H9 (cell line): Measurements from ENCODE around the gene FANCI. TPM values are rescaled to one million over a fixed set of nuclear protein-coding genes. Genes with fewer than 3 reads are reported as not detected.

Experiments
- DNase-seq: peaks from one replicate; pipeline ENCODE4 v3.0.0-alpha.2; 2017
- H2AFZ ChIP-seq: one replicate; pipeline ENCODE4 v1.6.1; 2013; ENCODE audit warnings: mild to moderate bottlenecking, low read length, control low read depth, moderate library complexity
- H2AK5ac ChIP-seq: 2 replicates; pipeline ENCODE4 v1.6.1; 2013; ENCODE audit warnings: low read length, control low read depth, mixed read lengths; ENCODE audit not compliant: insufficient read length
- H2BK120ac ChIP-seq: one replicate; pipeline ENCODE4 v1.6.1; 2013; ENCODE audit warnings: low read depth, mild to moderate bottlenecking, low read length, control low read depth, inconsistent platforms; ENCODE audit not compliant: poor library complexity, severe bottlenecking
- H2BK12ac ChIP-seq: 2 replicates; pipeline ENCODE4 v1.6.1; 2013; ENCODE audit warnings: low read length, control low read depth, mixed read lengths, low read depth; ENCODE audit not compliant: insufficient read length
- H2BK15ac ChIP-seq: 2 replicates; pipeline ENCODE4 v1.6.1; 2013; ENCODE audit warnings: low read depth, low read length, control low read depth
- H2BK20ac ChIP-seq: one replicate; pipeline ENCODE4 v1.6.1; 2013; ENCODE audit warnings: low read depth, mild to moderate bottlenecking, low read length, control low read depth, inconsistent platforms; ENCODE audit not compliant: poor library complexity, severe bottlenecking
- H2BK5ac ChIP-seq: 2 replicates; pipeline ENCODE4 v1.6.1; 2013; ENCODE audit warnings: low read length, control low read depth, mixed read lengths; ENCODE audit not compliant: insufficient read length
- H3K14ac ChIP-seq: 2 replicates; pipeline ENCODE4 v1.6.1; 2013; ENCODE audit warnings: low read length, control low read depth; ENCODE audit not compliant: insufficient read depth
- H3K18ac ChIP-seq: 2 replicates; pipeline ENCODE4 v1.6.1; 2013; ENCODE audit warnings: low read depth, mild to moderate bottlenecking, mixed read lengths, low read length, control low read depth; ENCODE audit not compliant: insufficient read length
- H3K23ac ChIP-seq: 2 replicates; pipeline ENCODE4 v1.6.1; 2013; ENCODE audit warnings: low read length, control low read depth, mixed read lengths, low read depth; ENCODE audit not compliant: insufficient read length
- H3K23me2 ChIP-seq: 2 replicates; pipeline ENCODE4 v1.6.1; 2013; ENCODE audit warnings: low read depth, mild to moderate bottlenecking, mixed read lengths, low read length, control low read depth; ENCODE audit not compliant: insufficient read length, poor library complexity, severe bottlenecking
- H3K27ac ChIP-seq: 2 replicates; pipeline ENCODE4 v1.5.1; 2013; ENCODE audit warnings: low read length, control low read depth, mixed read lengths, low read depth; ENCODE audit not compliant: insufficient read length
- H3K27me3 ChIP-seq: 2 replicates; pipeline ENCODE4 v1.6.1; 2013; ENCODE audit warnings: low read length, control low read depth, inconsistent platforms; ENCODE audit not compliant: insufficient read depth
- H3K4ac ChIP-seq: 2 replicates; pipeline ENCODE4 v1.6.1; 2013; ENCODE audit warnings: low read depth, mild to moderate bottlenecking, control low read depth, inconsistent platforms, low read length, moderate library complexity
- H3K4me1 ChIP-seq: 2 replicates; pipeline ENCODE4 v1.6.1; 2013; ENCODE audit warnings: low read length, control low read depth, inconsistent platforms; ENCODE audit not compliant: insufficient read depth
- H3K4me2 ChIP-seq: 2 replicates; pipeline ENCODE4 v1.6.1; 2013; ENCODE audit warnings: low read length, control low read depth, mixed read lengths; ENCODE audit not compliant: insufficient read length, insufficient read depth
- H3K56ac ChIP-seq: 2 replicates; pipeline ENCODE4 v1.6.1; 2013; ENCODE audit warnings: low read depth, mild to moderate bottlenecking, mixed read lengths, low read length, control low read depth; ENCODE audit not compliant: insufficient read length
- H3K79me1 ChIP-seq: 2 replicates; pipeline ENCODE4 v1.6.1; 2013; ENCODE audit warnings: low read depth, mild to moderate bottlenecking, moderate library complexity, low read length, control low read depth, inconsistent platforms; ENCODE audit not compliant: insufficient read depth, poor library complexity, severe bottlenecking
- H3K79me2 ChIP-seq: 2 replicates; pipeline ENCODE4 v1.6.1; 2013; ENCODE audit warnings: low read length, control low read depth, inconsistent platforms; ENCODE audit not compliant: insufficient read depth
- H3K9ac ChIP-seq: 2 replicates; pipeline ENCODE4 v1.6.1; 2013; ENCODE audit warnings: low read length, control low read depth, mixed read lengths; ENCODE audit not compliant: insufficient read length; ENCODE audit errors: extremely low read depth
- H3K9me3 ChIP-seq: one replicate; pipeline ENCODE4 v1.6.1; 2013; ENCODE audit warnings: low read depth, low read length, inconsistent platforms; ENCODE audit not compliant: control insufficient read depth
- H3T11ph ChIP-seq: one replicate; pipeline ENCODE4 v1.6.1; 2013; ENCODE audit warnings: mild to moderate bottlenecking, low read length, control low read depth, inconsistent platforms
- H4K20me1 ChIP-seq: one replicate; pipeline ENCODE4 v1.6.1; 2013; ENCODE audit not compliant: control insufficient read depth, insufficient read length, insufficient read depth
- H4K5ac ChIP-seq: 2 replicates; pipeline ENCODE4 v1.6.1; 2013; ENCODE audit warnings: low read depth, mild to moderate bottlenecking, mixed read lengths, low read length, control low read depth; ENCODE audit not compliant: insufficient read length
- H4K8ac ChIP-seq: replicated peaks from 2 replicates; pipeline ENCODE4 v1.6.1; 2013; ENCODE audit warnings: low read length, control low read depth, mixed read lengths, low read depth; ENCODE audit not compliant: insufficient read length
- H4K91ac ChIP-seq: 2 replicates; pipeline ENCODE4 v1.6.1; 2013; ENCODE audit warnings: low read depth, mild to moderate bottlenecking, moderate library complexity, mixed read lengths, low read length, control low read depth; ENCODE audit not compliant: insufficient read length
- H3K27ac Mint-ChIP-seq, 3 experiments: 2 replicates in 2 of 3; 3 replicates in 1 of 3; pipeline ENCODE4 v1.8.0; 2020 to 2021; ENCODE audit warnings: mixed read lengths in 3 of 3, mild to moderate bottlenecking in 1 of 3, moderate library complexity in 1 of 3
- H3K27me3 Mint-ChIP-seq: 2 replicates; pipeline ENCODE4 v1.8.0; 2021; ENCODE audit warnings: low read depth, mild to moderate bottlenecking, moderate library complexity, mixed read lengths
- H3K36me3 Mint-ChIP-seq, 3 experiments: 2 replicates in 2 of 3; 3 replicates in 1 of 3; pipeline ENCODE4 v1.8.0; 2020 to 2021; ENCODE audit warnings: low read depth in 3 of 3, mixed read lengths in 3 of 3; ENCODE audit not compliant: insufficient read depth in 1 of 3
- H3K4me1 Mint-ChIP-seq, 2 experiments: 2 replicates each; pipeline ENCODE4 v1.8.0; 2020; ENCODE audit warnings: mixed read lengths in 2 of 2
- H3K4me3 Mint-ChIP-seq, 2 experiments: 2 replicates in 1 of 2; 3 replicates in 1 of 2; pipeline ENCODE4 v1.8.0; 2020 to 2021; ENCODE audit warnings: mild to moderate bottlenecking in 2 of 2, mixed read lengths in 2 of 2, moderate library complexity in 1 of 2
- H3K9me3 Mint-ChIP-seq, 2 experiments: 2 replicates in 1 of 2; 3 replicates in 1 of 2; pipeline ENCODE4 v1.8.0; 2020; ENCODE audit warnings: mild to moderate bottlenecking in 2 of 2, mixed read lengths in 2 of 2, moderate library complexity in 1 of 2
- WGBS: extraction: QIAGEN DNeasy Blood & Tissue Kit; methylation state at CpG from one replicate; pipeline ENCODE4 v1.1.7; 2013; ENCODE audit warnings: missing lambda C conversion rate, low lambda C conversion rate, mixed read lengths; ENCODE audit not compliant: insufficient read length; ENCODE audit errors: extremely low coverage; 5-methylcytosine and 5-hydroxymethylcytosine counted together
- total RNA-seq: library from RNA; stranded (reverse); gene quantifications from 2 replicates; pipeline ENCODE4 v1.2.1, GENCODE V29; 2021
- TF ChIP-seq, protein P1 (sequence below): fragments of 200-600 bp; sonication (generic); conservative IDR thresholded peaks from 3 replicates; pipeline ENCODE4 v1.8.0; 2021; ENCODE audit warnings: antibody characterized with exemption, mild to moderate bottlenecking

The FANCI gene
- total RNA-seq, 1 experiment from 2014 or later: 106 TPM

GRCh38 chr15:89346516-89347231 is 102.9 kb downstream of the FANCI start:
- Mint-ChIP-seq H3K4me1 (peaks cover 6 to 12% of the 10 kb centered on the region in 2 experiments; a peak in 3 of 4 replicates), H3K27me3 (peaks cover 45% of the 10 kb centered on the region), H3K4me3 (no peak overlapping the region; a peak in 1 of 5 replicates), H3K36me3 (no peaks in the 10 kb centered on the region), H3K27ac (no peak overlapping the region), H3K9me3 (no peaks in the 10 kb centered on the region)
- WGBS: no CpG with 5 or more reads among the region's 10 CpGs
- H4K20me1 ChIP-seq: no peaks in the 10 kb centered on the region
- no peak overlapping the region for H3K9ac ChIP-seq
- H4K91ac ChIP-seq: no peak overlapping the region
- H3K4ac ChIP-seq: no peak overlapping the region
- no peak overlapping the region for H2BK5ac ChIP-seq
- H3K27me3 ChIP-seq: no peaks in the 10 kb centered on the region; the same call in 1 of the 2 replicates
- no peaks in the 10 kb centered on the region for H3K79me1 ChIP-seq
- H2BK12ac ChIP-seq: no peak overlapping the region
- no peak overlapping the region for H4K8ac ChIP-seq
- H4K5ac ChIP-seq: no peak overlapping the region
- no peak overlapping the region for H2BK15ac ChIP-seq
- no peak overlapping the region for H3K18ac ChIP-seq
- H3K56ac ChIP-seq: no peak overlapping the region
- H3K4me1 ChIP-seq: no peaks in the 10 kb centered on the region
- TF ChIP-seq, protein P1, sequence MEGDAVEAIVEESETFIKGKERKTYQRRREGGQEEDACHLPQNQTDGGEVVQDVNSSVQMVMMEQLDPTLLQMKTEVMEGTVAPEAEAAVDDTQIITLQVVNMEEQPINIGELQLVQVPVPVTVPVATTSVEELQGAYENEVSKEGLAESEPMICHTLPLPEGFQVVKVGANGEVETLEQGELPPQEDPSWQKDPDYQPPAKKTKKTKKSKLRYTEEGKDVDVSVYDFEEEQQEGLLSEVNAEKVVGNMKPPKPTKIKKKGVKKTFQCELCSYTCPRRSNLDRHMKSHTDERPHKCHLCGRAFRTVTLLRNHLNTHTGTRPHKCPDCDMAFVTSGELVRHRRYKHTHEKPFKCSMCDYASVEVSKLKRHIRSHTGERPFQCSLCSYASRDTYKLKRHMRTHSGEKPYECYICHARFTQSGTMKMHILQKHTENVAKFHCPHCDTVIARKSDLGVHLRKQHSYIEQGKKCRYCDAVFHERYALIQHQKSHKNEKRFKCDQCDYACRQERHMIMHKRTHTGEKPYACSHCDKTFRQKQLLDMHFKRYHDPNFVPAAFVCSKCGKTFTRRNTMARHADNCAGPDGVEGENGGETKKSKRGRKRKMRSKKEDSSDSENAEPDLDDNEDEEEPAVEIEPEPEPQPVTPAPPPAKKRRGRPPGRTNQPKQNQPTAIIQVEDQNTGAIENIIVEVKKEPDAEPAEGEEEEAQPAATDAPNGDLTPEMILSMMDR: no peak
- peak; percentile 73 for DNase-seq
- no peaks in the 10 kb centered on the region for H3K9me3 ChIP-seq
- H3K79me2 ChIP-seq: no peaks in the 10 kb centered on the region
- no peak overlapping the region for H3K14ac ChIP-seq
- no peak overlapping the region for H2BK120ac ChIP-seq
- no peak overlapping the region for H2BK20ac ChIP-seq
- H3K23ac ChIP-seq: no peak overlapping the region
- no peak overlapping the region for H3K4me2 ChIP-seq
- no peaks in the 10 kb centered on the region for H3K23me2 ChIP-seq
- no peak overlapping the region for H2AFZ ChIP-seq
- no peak overlapping the region for H2AK5ac ChIP-seq
- H3K27ac ChIP-seq: no peak overlapping the region
- H3T11ph ChIP-seq: no peak overlapping the region
